C4-2B (cell line): ENCODE measurements around the gene AGBL4.

Experiments used
- ZFX ChIP-seq: fragments of 450-650 bp; IDR thresholded peaks from 2 replicates; pipeline ENCODE4 v1.6.1; 2017
- TF ChIP-seq, protein P1 (sequence below): fragments of 450-650 bp; conservative IDR thresholded peaks from 2 replicates; pipeline ENCODE4 v1.5.1; 2017; ENCODE audit warnings: mild to moderate bottlenecking

DNA sequence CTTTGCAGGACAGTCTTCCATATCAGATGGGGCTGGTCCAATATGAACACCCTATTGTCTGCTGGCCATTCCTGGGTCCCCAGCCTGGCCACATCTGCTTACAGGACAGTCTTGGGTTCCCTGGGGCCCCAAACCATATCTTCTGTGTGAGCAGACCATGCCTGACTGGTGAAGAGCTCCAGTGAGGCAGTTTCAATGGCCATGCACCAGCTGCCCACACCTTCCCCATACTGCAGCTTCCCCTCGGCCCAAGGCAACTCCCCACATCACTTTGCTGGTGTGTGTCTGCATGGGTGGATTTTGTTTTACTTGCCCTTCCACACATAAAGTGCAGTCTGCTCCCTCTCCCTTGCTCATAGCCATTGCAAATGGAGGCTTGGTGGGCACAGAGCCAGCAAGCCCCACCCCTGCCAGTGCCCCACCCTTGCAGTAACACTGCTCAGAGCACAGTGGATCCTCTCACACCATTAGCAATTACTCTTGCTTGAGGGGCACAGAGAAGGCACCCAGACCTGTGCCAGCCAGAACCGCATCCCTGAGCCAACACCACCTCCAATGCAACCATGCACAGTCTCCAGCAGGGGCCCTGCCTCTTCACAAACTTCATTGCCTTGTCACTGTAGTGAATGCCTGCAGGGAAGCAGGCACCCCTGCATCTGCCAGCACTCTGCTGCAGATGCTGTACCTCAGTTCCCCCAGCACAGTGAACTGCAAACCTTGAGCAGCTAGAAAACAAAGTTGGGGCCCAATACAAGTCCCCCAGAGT is 772.6 kb downstream of the AGBL4 start:
- TF ChIP-seq ZFX, result no peak
- TF ChIP-seq, protein P1, sequence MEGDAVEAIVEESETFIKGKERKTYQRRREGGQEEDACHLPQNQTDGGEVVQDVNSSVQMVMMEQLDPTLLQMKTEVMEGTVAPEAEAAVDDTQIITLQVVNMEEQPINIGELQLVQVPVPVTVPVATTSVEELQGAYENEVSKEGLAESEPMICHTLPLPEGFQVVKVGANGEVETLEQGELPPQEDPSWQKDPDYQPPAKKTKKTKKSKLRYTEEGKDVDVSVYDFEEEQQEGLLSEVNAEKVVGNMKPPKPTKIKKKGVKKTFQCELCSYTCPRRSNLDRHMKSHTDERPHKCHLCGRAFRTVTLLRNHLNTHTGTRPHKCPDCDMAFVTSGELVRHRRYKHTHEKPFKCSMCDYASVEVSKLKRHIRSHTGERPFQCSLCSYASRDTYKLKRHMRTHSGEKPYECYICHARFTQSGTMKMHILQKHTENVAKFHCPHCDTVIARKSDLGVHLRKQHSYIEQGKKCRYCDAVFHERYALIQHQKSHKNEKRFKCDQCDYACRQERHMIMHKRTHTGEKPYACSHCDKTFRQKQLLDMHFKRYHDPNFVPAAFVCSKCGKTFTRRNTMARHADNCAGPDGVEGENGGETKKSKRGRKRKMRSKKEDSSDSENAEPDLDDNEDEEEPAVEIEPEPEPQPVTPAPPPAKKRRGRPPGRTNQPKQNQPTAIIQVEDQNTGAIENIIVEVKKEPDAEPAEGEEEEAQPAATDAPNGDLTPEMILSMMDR, result no peak
